Cardiac muscle cell (in vitro differentiated cells and primary cell): ENCODE results near the gene KIF7. TPM values are rescaled to one million over a fixed set of nuclear protein-coding genes. Genes with fewer than 3 reads are reported as not detected.
"Not testable (repeated sequence)": the region's sequence is repeated elsewhere in the genome, so short reads cannot be mapped to it uniquely, and the experiment has no call there.

Source experiments
- DNase-seq, 2 donors: peaks; one replicate each; pipeline versions ENCODE4 v3.0.0 to v3.0.0-alpha.2; 2010 to 2017; ENCODE audit warnings: low read depth in 1 of 2, low spot score in 1 of 2
- H3K27ac ChIP-seq: fragments of 200-600 bp; sonication (generic); 2 replicates; pipeline ENCODE4 v1.5.1; 2016
- H3K27me3 ChIP-seq: fragments of 200-600 bp; sonication (generic); 2 replicates; pipeline ENCODE4 v1.6.0; 2016; ENCODE audit warnings: control low read depth
- H3K36me3 ChIP-seq: fragments of 200-600 bp; sonication (generic); 2 replicates; pipeline ENCODE4 v1.5.1; 2016; ENCODE audit warnings: control low read depth
- H3K4me1 ChIP-seq: fragments of 200-600 bp; sonication (generic); 2 replicates; pipeline ENCODE4 v1.8.1; 2017; ENCODE audit warnings: low read depth, mild to moderate bottlenecking, mixed run types
- H3K4me3 ChIP-seq: fragments of 200-600 bp; sonication (generic); 2 replicates; pipeline ENCODE4 v1.5.1; 2016; ENCODE audit warnings: mild to moderate bottlenecking
- H3K9me3 ChIP-seq: fragments of 200-600 bp; sonication (generic); 2 replicates; pipeline ENCODE4 v1.5.1; 2017; ENCODE audit warnings: low read depth, mild to moderate bottlenecking, control low read depth
- CTCF ChIP-seq: IDR thresholded peaks from 2 replicates; pipeline ENCODE4 v1.5.1; 2012; ENCODE audit warnings: low read depth, mild to moderate bottlenecking, low read length
- polyA plus RNA-seq: library from polyadenylated mRNA; unstranded; fragments of >200 nt; fragmentation: Nextera tagmentation; extraction: Ambion mirVana; gene quantifications from 2 replicates; pipeline ENCODE4 v1.2.1, GENCODE V29; 2016
- total RNA-seq: library from RNA; depleted of rRNA; stranded (reverse); fragments of >200 nt; gene quantifications from 2 replicates; pipeline ENCODE4 v1.2.3, GENCODE V29; 2016

Gene KIF7
- total and polyA plus RNA-seq, 2 experiments from 2014 or later, result 12.5 to 33.8 TPM

DNA sequence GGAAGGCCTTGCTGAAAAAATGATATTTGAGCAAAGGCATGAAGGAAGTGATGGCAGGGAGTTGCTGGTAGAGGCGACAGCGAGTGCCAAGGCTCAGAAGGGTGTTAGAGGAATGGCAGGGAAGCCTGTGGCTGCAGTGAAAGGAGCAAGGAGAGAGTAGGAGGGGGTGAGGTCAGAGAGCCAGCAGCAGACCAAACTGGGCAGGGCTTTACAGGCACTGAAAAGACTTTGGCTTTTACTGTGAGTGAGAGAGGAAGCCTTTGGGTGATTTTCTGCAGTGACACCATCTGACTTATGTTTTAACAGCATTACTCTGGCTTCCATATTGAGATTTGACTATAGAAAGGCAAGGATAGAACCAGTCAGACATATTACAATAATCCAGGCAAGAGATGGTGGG lies 68.6 kb downstream of the KIF7 start:
- no peaks in the 10 kb centered on the region for H3K4me1 ChIP-seq
- TF ChIP-seq CTCF, result no peak
- H3K27me3 ChIP-seq, result no peaks in the 10 kb centered on the region
- H3K36me3 ChIP-seq, result peaks cover 16% of the 10 kb centered on the region
- DNase-seq, result no peak
- no peak overlapping the region for H3K4me3 ChIP-seq
- H3K27ac ChIP-seq, result no peak overlapping the region
- H3K9me3 ChIP-seq, result no peaks in the 10 kb centered on the region

- not testable (repeated sequence) for H3K27ac ChIP-seq, DNase-seq, H3K9me3 ChIP-seq, H3K27me3 ChIP-seq, H3K4me1 ChIP-seq, H3K4me3 ChIP-seq
- H3K36me3 ChIP-seq, result peaks cover 15% of the 10 kb centered on the region
These were observed 74.5 kb downstream of the KIF7 start for GRCh38 chr15:89580747-89581146.

DNA sequence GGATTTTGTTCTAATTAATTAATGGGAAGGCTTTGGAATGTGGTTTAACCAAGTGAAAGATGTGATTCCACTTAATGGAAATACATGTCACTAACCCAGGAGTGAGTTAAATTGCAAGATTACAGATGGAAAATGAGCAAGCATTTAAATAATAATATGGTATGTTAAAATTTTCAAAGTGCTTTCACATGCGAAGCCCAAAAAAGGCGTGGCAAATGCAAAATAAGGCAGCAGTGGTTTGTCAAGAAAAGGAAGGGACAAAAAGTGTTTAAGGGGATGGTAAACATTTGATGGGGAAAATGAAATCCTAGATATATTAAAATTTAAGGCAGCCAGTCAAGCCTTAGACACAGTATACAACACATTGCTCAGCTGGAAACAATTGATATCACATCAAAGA lies 77.1 kb downstream of the KIF7 start:
- DNase-seq, result no peak
- no peak overlapping the region for H3K4me3 ChIP-seq
- H3K4me1 ChIP-seq, result no peaks in the 10 kb centered on the region
- no peaks in the 10 kb centered on the region for H3K9me3 ChIP-seq
- no peak for TF ChIP-seq CTCF
- H3K27ac ChIP-seq, result no peak overlapping the region
- peaks cover 1% of the 10 kb centered on the region for H3K36me3 ChIP-seq
- no peaks in the 10 kb centered on the region for H3K27me3 ChIP-seq

Other genes with a start within 250 kb of the KIF7 start
- not detected in 2 replicates for gene RHCG, start 158.9 kb downstream of the KIF7 start, total RNA-seq
- 0.23 TPM in 1 of 2 replicates, not detected in the other for gene RHCG, start 158.9 kb downstream of the KIF7 start, polyA plus RNA-seq
- 3.8 and 11.0 TPM in 2 replicates for gene TICRR, start 80.0 kb downstream of the KIF7 start, total RNA-seq
- gene TICRR, start 80.0 kb downstream of the KIF7 start, polyA plus RNA-seq, result 2.7 and 5.6 TPM in 2 replicates
- gene PLIN1, start 23.9 kb upstream of the KIF7 start, total RNA-seq, result 0.32 and 0.57 TPM in 2 replicates
- 0.09 and 0.85 TPM in 2 replicates for gene PLIN1, start 23.9 kb upstream of the KIF7 start, polyA plus RNA-seq
- 5.9 and 11.8 TPM in 2 replicates for gene PEX11A, start 35.3 kb upstream of the KIF7 start, total RNA-seq
- gene PEX11A, start 35.3 kb upstream of the KIF7 start, polyA plus RNA-seq, result 12.0 and 13.4 TPM in 2 replicates
- gene WDR93, start 35.3 kb upstream of the KIF7 start, total RNA-seq, result 0.06 and 0.70 TPM in 2 replicates
- 0.59 and 0.73 TPM in 2 replicates for gene WDR93, start 35.3 kb upstream of the KIF7 start, polyA plus RNA-seq
- 1.9 and 5.3 TPM in 2 replicates for gene MESP1, start 95.8 kb upstream of the KIF7 start, total RNA-seq
- 9.3 and 9.9 TPM in 2 replicates for gene MESP1, start 95.8 kb upstream of the KIF7 start, polyA plus RNA-seq
- gene MESP2, start 120.9 kb upstream of the KIF7 start, total RNA-seq, result 0.32 and 2.4 TPM in 2 replicates
- gene MESP2, start 120.9 kb upstream of the KIF7 start, polyA plus RNA-seq, result 1.1 and 2.5 TPM in 2 replicates
- gene ANPEP, start 159.4 kb upstream of the KIF7 start, total RNA-seq, result 0.21 TPM in 1 of 2 replicates, not detected in the other
- 0.17 and 0.20 TPM in 2 replicates for gene ANPEP, start 159.4 kb upstream of the KIF7 start, polyA plus RNA-seq
- gene AP3S2, start 238.5 kb upstream of the KIF7 start, total RNA-seq, result 37.9 and 50.2 TPM in 2 replicates
- gene AP3S2, start 238.5 kb upstream of the KIF7 start, polyA plus RNA-seq, result 31.0 and 34.6 TPM in 2 replicates